Measurements from ENCODE around the gene SMARCB1. TPM values are rescaled to one million over a fixed set of nuclear protein-coding genes. Genes with fewer than 3 reads are reported as not detected.

The SMARCB1 gene
- total and polyA plus RNA-seq, 2 of the 4 experiments (the other 2 are of a cell fraction), result 110 to 159 TPM

GRCh38 chr22:23752750-23753149 lies 34.0 kb upstream of the SMARCB1 start:
- H3K27me3 ChIP-seq (ENCODE audit: control insufficient read depth, insufficient read depth, low read length), result 0 out of 2 replicates have a peak, but pooled peaks cover 1% of the 10 kb centered on the region
- H2BK15ac ChIP-seq (ENCODE audit: low read depth, low read length), result no peak overlapping the region
- peaks cover 8 to 20% of the 10 kb centered on the region in 2 experiments; a peak in 3 of 4 replicates for H3K79me1 ChIP-seq (ENCODE audit: low read depth in 1 of 2, low read length in 2 of 2)
- ChIA-PET POLR2A (ENCODE audit: unreplicated experiment) (interaction anchor here (0.5 kb wide), 1 partner anchor 97 kb away, joined by 3 read pairs; no protein-coding TSS in a partner anchor), CTCF (no interaction called here)
- H4K5ac ChIP-seq (ENCODE audit: low read depth, low read length), result no peak overlapping the region
- BruUV-seq (replicated peaks), result no TSS peak
- dilution Hi-C loops (cut with HindIII; ENCODE audit: low sequenced_read_pairs, unreplicated experiment), result no loop called here
- TF ChIP-seq MXI1 (IDR thresholded peaks at IDR 0.05; ENCODE audit: borderline replicate concordance, low read depth, low read length), result no peak
- TF ChIP-seq CHD1 (IDR thresholded peaks at IDR 0.05; ENCODE audit: low read depth, low read length), result no peak
- TF ChIP-seq CEBPB (IDR thresholded peaks at IDR 0.05; ENCODE audit: low read depth, low read length), result no peak
- no peak for TF ChIP-seq BHLHE40 (IDR thresholded peaks at IDR 0.05; ENCODE audit: low read depth, low read length)
- no peak for TF ChIP-seq NFE2L2 (IDR thresholded peaks at IDR 0.05; ENCODE audit: low read depth, low read length)
- TF ChIP-seq RCOR1 (IDR thresholded peaks at IDR 0.05; ENCODE audit: insufficient replicate concordance, low read length), result no peak
- TF ChIP-seq ELK1 (IDR thresholded peaks at IDR 0.05; ENCODE audit: borderline replicate concordance, low read depth, low read length), result no peak
- no peak for TF ChIP-seq POLR2A (IDR thresholded peaks at IDR 0.05; ENCODE audit: low read depth, low read length)
- TF ChIP-seq MAFK (IDR thresholded peaks at IDR 0.05; ENCODE audit: low read depth, low read length), result no peak
- TF ChIP-seq MAZ (IDR thresholded peaks at IDR 0.05; ENCODE audit: borderline replicate concordance, low read depth, low read length), result no peak
- TF ChIP-seq RFX5 (IDR thresholded peaks at IDR 0.05; ENCODE audit: low read depth, low read length), result no peak
- no peak for TF ChIP-seq RAD21 (IDR thresholded peaks at IDR 0.05; ENCODE audit: low read length)
- no peak for TF ChIP-seq CTCF (conservative IDR thresholded peaks at IDR 0.05; ENCODE audit: low read depth, low read length)
- no peak for TF ChIP-seq USF2 (IDR thresholded peaks at IDR 0.05; ENCODE audit: low read depth, low read length)
- no peak for TF ChIP-seq FOS (IDR thresholded peaks at IDR 0.05; ENCODE audit: low read depth, low read length)
- no peak for TF ChIP-seq SMC3 (IDR thresholded peaks at IDR 0.05; ENCODE audit: low read depth, low read length)
- H3K36me3 ChIP-seq (ENCODE audit: control insufficient read depth, insufficient read depth, low read length), result no peaks in the 10 kb centered on the region
- H3K9ac ChIP-seq (ENCODE audit: low read depth, low read length), result no peak overlapping the region
- H2AFZ ChIP-seq (replicated peaks; ENCODE audit: low read length, poor library complexity), result peak overlapping the region; percentile 8
- no peak overlapping the region for H3K4me2 ChIP-seq (ENCODE audit: low read depth, low read length)
- H3K9me1 ChIP-seq (ENCODE audit: insufficient read depth, low read length), result peaks cover 5% of the 10 kb centered on the region
- no peak overlapping the region for H3K56ac ChIP-seq (ENCODE audit: extremely low read depth, insufficient read depth, low read length)
- no peak overlapping the region for H3K27ac ChIP-seq (ENCODE audit: insufficient read depth, low read length)
- no peak overlapping the region for H2BK20ac ChIP-seq (ENCODE audit: low read depth, low read length)
- no peaks in the 10 kb centered on the region for H3K9me3 ChIP-seq (ENCODE audit: control insufficient read depth, insufficient read depth, low read length)
- H4K91ac ChIP-seq (ENCODE audit: insufficient read depth, low read depth, low read length), result no peak overlapping the region
- in situ Hi-C loops (cut with MboI; ENCODE audit: low sequenced_read_pairs), result no loop called here
- no peak overlapping the region for H3K18ac ChIP-seq (ENCODE audit: low read depth, low read length)
- H2AK5ac ChIP-seq (ENCODE audit: low read depth, low read length), result no peak overlapping the region
- WGBS, 2 experiments (ENCODE audit: extremely low coverage in 2 of 2, insufficient read length in 1 of 2), result 87% methylated on average over 4 of the region's 16 CpGs; no CpG with 5 or more reads in 1 of the 2 experiments
- H3K14ac ChIP-seq (replicated peaks; ENCODE audit: low read depth, low read length), result no peak overlapping the region
- no peak overlapping the region for H2BK5ac ChIP-seq (ENCODE audit: low read depth, low read length, poor library complexity, severe bottlenecking)
- H4K8ac ChIP-seq (ENCODE audit: low read depth in 2 of 2, low read length in 2 of 2), result no peak overlapping the region
- H3K4me1 ChIP-seq (ENCODE audit: control insufficient read depth, insufficient read depth, low read length), result peaks cover 4% of the 10 kb centered on the region
- intact Hi-C loops (cut with micrococcal nuclease), result no loop called here
- no peak overlapping the region for H3K4ac ChIP-seq (ENCODE audit: low read depth, low read length)
- DNase-seq (no peak), ATAC-seq (ENCODE audit: low read depth) (no peak)
- H2AK9ac ChIP-seq (replicated peaks; ENCODE audit: low read depth, low read length, poor library complexity), result no peak overlapping the region
- H3K4me3 ChIP-seq (ENCODE audit: insufficient read depth, low read depth, low read length), result no peak overlapping the region
- no peaks in the 10 kb centered on the region for H4K20me1 ChIP-seq (ENCODE audit: insufficient read depth, low read length)
- H3K23ac ChIP-seq (ENCODE audit: low read depth, low read length), result no peak overlapping the region
- H2BK120ac ChIP-seq (ENCODE audit: low read depth, low read length), result no peak overlapping the region
